Uterus (tissue), 2 donors: ENCODE data around the gene PIWIL4.

Experiments
- CTCF ChIP-seq, 4 experiments: fragments of 200-600 bp in 2 of 4; fragments of 450-650 bp in 2 of 4; sonication (generic) in 2 of 4; IDR thresholded peaks; one replicate each; pipeline ENCODE4 v1.5.1; 2016 to 2019; ENCODE audit warnings: antibody characterized with exemption in 4 of 4, mild to moderate bottlenecking in 2 of 4, moderate library complexity in 1 of 4
- POLR2A ChIP-seq, 2 donors: fragments of 450-650 bp; IDR thresholded peaks; one replicate each; pipeline ENCODE4 v1.6.1; 2016; ENCODE audit warnings: antibody characterized with exemption in 2 of 2, mild to moderate bottlenecking in 1 of 2, moderate library complexity in 1 of 2

- TF ChIP-seq CTCF (IDR thresholded peaks at IDR 0.05): no peak
- no peak for TF ChIP-seq POLR2A (IDR thresholded peaks at IDR 0.05)
These were observed 14.8 kb downstream of the PIWIL4 start for GRCh38 chr11:94581926-94582325.
